Spleen (tissue), 11 donors: Measurements from ENCODE around the gene HOXB2. TPM values are rescaled to one million over a fixed set of nuclear protein-coding genes. Genes with fewer than 3 reads are reported as not detected.
A peak's percentile ranks its signal among the peaks of the same experiment; 100 is the strongest.

Experiments used
- DNase-seq: peaks from one replicate; pipeline ENCODE4 v3.0.0-alpha.2; 2020
- H3K27ac ChIP-seq, 8 donors: fragments of 200-600 bp; sonication (generic) in 7 of 8; 1 replicate in 4 of 8; 2 replicates in 4 of 8; pipeline versions ENCODE4 v1.5.0 to v1.8.0; 2016 to 2021; ENCODE audit warnings: inconsistent platforms in 4 of 8, mild to moderate bottlenecking in 4 of 8, moderate library complexity in 1 of 8
- H3K27me3 ChIP-seq, 7 donors: fragments of 200-600 bp; sonication (generic) in 6 of 7; replicated peaks in 1 of 7; 1 replicate in 4 of 7; 2 replicates in 3 of 7; pipeline versions ENCODE4 v1.5.0 to v1.8.0; 2016 to 2021; ENCODE audit warnings: inconsistent platforms in 3 of 7, mild to moderate bottlenecking in 1 of 7
- H3K36me3 ChIP-seq, 6 donors: fragments of 200-600 bp; sonication (generic) in 5 of 6; 1 replicate in 4 of 6; 2 replicates in 2 of 6; pipeline versions ENCODE4 v1.5.0 to v1.8.0; 2016 to 2021; ENCODE audit warnings: inconsistent platforms in 2 of 6
- H3K4me1 ChIP-seq, 6 donors: fragments of 200-600 bp; sonication (generic) in 5 of 6; 1 replicate in 3 of 6; 2 replicates in 3 of 6; pipeline versions ENCODE4 v1.5.0 to v1.8.0; 2016 to 2021; ENCODE audit warnings: inconsistent platforms in 3 of 6
- H3K4me3 ChIP-seq, 8 donors: fragments of 200-600 bp; sonication (generic) in 7 of 8; 1 replicate in 4 of 8; 2 replicates in 4 of 8; pipeline versions ENCODE4 v1.5.0 to v1.8.0; 2016 to 2021; ENCODE audit warnings: inconsistent platforms in 4 of 8, mild to moderate bottlenecking in 4 of 8, moderate library complexity in 2 of 8
- H3K9me3 ChIP-seq, 8 donors: fragments of 200-600 bp; sonication (generic) in 7 of 8; 1 replicate in 4 of 8; 2 replicates in 4 of 8; pipeline versions ENCODE4 v1.5.0 to v1.8.0; 2016 to 2021; ENCODE audit warnings: inconsistent platforms in 4 of 8
- POLR2A ChIP-seq, 3 donors: fragments of 450-650 bp; IDR thresholded peaks; one replicate each; pipeline ENCODE4 v1.5.1; 2017; ENCODE audit warnings: antibody characterized with exemption in 3 of 3, mild to moderate bottlenecking in 1 of 3
- POLR2AphosphoS5 ChIP-seq, 3 donors: sonication (generic); formaldehyde crosslinking; IDR thresholded peaks; one replicate each; pipeline ENCODE4 v1.5.1; 2017; ENCODE audit warnings: antibody characterized with exemption in 3 of 3
- WGBS, 5 donors: extraction: QIAGEN DNeasy Blood & Tissue Kit in 3 of 5; methylation state at CpG; one replicate each; pipeline versions ENCODE4 v1.1.5 to v1.1.7; 2013 to 2018; 5-methylcytosine and 5-hydroxymethylcytosine counted together
- intact Hi-C: fragments of 100-400 bp; cut with DNase I; formaldehyde crosslinking; loops from one replicate; pipeline ENCODE4 v1.15.0; 2023; ENCODE audit warnings: low total_unique reads
- polyA plus RNA-seq, 3 donors: library from polyadenylated mRNA; stranded (reverse); fragments of 200-250 nt; gene quantifications; one replicate each; pipeline ENCODE4 v1.2.1, GENCODE V29; 2013
- total RNA-seq, 7 donors: library from RNA; depleted of rRNA in 3 of 7; stranded (reverse); fragments of >200 nt in 3 of 7; fragmentation: NEBNext Ultra II Directional in 4 of 7; extraction: Animal tissue kit (Norgen Biotek cat#: 25700) in 4 of 7; gene quantifications; one replicate each; pipeline versions ENCODE4 v1.1.0 to v1.2.1, GENCODE V29; 2016 to 2021
- TF ChIP-seq, protein P1 (sequence below), 11 experiments: fragments of 200-600 bp in 7 of 11; fragments of 450-650 bp in 4 of 11; sonication (generic) in 4 of 11; IDR thresholded peaks in 8 of 11; conservative IDR thresholded peaks in 3 of 11; 1 replicate in 7 of 11; 2 replicates in 4 of 11; pipeline versions ENCODE4 v1.4.0 to v1.8.0; 2016 to 2021; ENCODE audit warnings: antibody characterized with exemption in 11 of 11, inconsistent platforms in 4 of 11, mild to moderate bottlenecking in 1 of 11
- donor health status: healthy with polysubstance abuse.
- donor health status: DM: no; HTN: no; CAD: no; lungs with moderate emphysema.
- donor health status: DM: no; HTN: no; CAD: no.
- donor health status: Bipolar disorder and iron deficiency.
- donor health status: healthy.
- donor health status: DM: no; HTN: no; CAD: no.
- donor health status: DM: yes; HTN: yes; CAD: no.

Gene HOXB2
- total and polyA plus RNA-seq, 10 donors, result 5.9 to 21.9 (median 8.8) TPM

DNA sequence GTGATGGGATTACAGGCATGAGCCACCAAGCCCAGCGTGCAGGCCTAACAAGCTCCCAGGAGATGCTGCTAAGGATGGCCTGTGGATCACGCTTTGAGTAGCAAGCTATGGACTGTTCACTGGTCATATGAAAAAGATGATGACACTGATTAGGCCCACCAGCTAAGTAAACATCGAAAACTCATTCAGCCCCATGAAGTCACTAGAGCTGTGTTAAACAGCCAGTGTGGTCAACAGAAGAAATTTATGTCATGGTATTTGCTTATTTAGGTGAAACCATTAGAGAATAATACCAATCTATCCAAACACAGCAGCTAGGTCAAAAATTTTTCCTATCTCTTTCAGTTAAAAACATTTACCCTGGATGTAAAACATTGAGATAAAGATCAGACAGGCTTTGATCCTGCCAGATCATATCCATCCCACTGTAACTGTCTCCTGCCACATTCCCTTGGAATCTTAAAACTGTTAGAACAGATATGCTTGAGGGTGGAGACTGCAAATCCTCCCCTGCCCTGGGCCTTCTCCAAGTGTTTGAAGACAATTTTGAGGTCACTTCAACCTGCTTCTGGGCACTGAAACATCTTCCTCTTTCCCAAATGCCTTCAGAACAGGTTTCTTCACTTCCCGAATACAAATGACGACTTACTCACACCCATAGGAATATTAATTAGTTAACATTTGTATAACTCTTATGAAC, 45.0 kb downstream of the HOXB2 start:
- 80 to 94% (median 85%) methylated on average over 5 of the region's 5 CpGs for WGBS, 5 donors
- Histone ChIP-seq H3K36me3 (no peaks in the 10 kb centered on the region), H3K27ac (no peak overlapping the region), H3K9me3 (no peaks in the 10 kb centered on the region), H3K27me3 (peaks cover 0 to 29% (median 0%) of the 10 kb centered on the region in 7 donors), H3K4me3 (no peak overlapping the region), H3K4me1 (peaks cover 0 to 4% (median 0%) of the 10 kb centered on the region in 6 donors)
- DNase-seq, result no peak
- intact Hi-C loops, result no loop called here
- TF ChIP-seq POLR2A (IDR thresholded peaks at IDR 0.05), result no peak
- no peak for TF ChIP-seq POLR2AphosphoS5 (IDR thresholded peaks at IDR 0.05)
- TF ChIP-seq, protein P1, sequence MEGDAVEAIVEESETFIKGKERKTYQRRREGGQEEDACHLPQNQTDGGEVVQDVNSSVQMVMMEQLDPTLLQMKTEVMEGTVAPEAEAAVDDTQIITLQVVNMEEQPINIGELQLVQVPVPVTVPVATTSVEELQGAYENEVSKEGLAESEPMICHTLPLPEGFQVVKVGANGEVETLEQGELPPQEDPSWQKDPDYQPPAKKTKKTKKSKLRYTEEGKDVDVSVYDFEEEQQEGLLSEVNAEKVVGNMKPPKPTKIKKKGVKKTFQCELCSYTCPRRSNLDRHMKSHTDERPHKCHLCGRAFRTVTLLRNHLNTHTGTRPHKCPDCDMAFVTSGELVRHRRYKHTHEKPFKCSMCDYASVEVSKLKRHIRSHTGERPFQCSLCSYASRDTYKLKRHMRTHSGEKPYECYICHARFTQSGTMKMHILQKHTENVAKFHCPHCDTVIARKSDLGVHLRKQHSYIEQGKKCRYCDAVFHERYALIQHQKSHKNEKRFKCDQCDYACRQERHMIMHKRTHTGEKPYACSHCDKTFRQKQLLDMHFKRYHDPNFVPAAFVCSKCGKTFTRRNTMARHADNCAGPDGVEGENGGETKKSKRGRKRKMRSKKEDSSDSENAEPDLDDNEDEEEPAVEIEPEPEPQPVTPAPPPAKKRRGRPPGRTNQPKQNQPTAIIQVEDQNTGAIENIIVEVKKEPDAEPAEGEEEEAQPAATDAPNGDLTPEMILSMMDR (IDR thresholded peaks at IDR 0.05 in 8 of 11, conservative IDR thresholded peaks at IDR 0.05 in 3 of 11), result no peak

DNA sequence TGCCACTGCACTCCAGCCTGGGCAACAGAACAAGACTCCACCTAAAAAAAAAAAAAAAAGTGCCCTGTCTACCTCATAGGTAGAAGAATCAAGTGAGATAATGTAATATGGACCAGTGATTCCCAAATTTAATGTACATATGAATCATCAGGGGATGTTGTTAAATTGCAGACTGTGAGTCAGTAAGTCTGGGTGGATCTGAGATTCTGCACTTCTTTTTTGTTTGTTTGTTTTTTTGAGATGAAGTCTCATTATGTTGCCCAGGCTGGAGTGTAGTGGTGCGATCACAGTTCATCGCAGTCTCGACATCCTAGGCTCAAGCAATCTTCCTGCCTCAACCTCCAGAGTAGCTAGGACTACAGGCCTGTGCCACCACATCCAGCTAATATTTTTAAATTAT, 45.7 kb downstream of the HOXB2 start:
- Histone ChIP-seq H3K27me3 (peaks cover 0 to 30% (median 0%) of the 10 kb centered on the region in 7 donors), H3K4me1 (peaks cover 0 to 4% (median 0%) of the 10 kb centered on the region in 6 donors), H3K9me3 (no peaks in the 10 kb centered on the region), H3K4me3 (no peak overlapping the region), H3K36me3 (no peaks in the 10 kb centered on the region), H3K27ac (no peak overlapping the region)
- no peak for DNase-seq
- TF ChIP-seq POLR2AphosphoS5 (IDR thresholded peaks at IDR 0.05), result no peak
- no peak for TF ChIP-seq POLR2A (IDR thresholded peaks at IDR 0.05)
- TF ChIP-seq, protein P1 (IDR thresholded peaks at IDR 0.05 in 8 of 11, conservative IDR thresholded peaks at IDR 0.05 in 3 of 11), result no peak
- intact Hi-C loops, result no loop called here
- 92 to 100% (median 98%) methylated on average over 3 of the region's 3 CpGs for WGBS, 5 donors

DNA sequence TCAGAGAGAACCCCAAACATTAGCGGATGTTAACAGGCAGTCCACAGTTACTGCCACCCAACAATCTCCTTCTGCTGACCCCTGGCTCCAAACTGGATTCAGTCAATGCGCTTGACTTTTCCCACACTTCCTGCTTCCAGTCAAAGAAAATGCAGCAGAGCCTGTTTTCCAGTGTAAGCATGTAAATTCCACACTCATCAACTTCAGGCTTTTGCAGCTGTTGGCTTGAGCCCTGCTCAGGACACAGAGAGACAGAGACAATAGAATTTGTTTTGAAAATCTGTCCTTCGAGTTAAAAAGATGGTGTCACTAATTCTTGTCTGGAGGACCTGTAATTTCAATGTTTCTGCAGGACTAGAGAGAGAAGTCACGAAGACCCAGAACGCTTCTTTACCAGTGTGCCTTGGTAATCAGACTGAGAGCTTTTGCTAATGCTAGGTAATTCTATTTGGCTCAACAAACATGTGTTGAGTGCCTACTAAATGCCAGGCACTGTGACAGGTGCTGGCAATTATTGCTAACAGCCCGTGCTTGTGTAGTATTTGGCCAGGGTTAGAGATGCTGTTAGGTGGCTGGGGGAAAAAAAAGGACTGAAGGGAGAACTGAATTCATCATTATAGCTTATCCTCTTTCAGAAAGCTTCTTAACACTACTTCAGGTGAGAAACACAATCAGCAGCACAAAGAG, 46.6 kb downstream of the HOXB2 start:
- peaks cover 0 to 30% (median 4%) of the 10 kb centered on the region in 7 donors for H3K27me3 ChIP-seq
- no peak overlapping the region for H3K4me3 ChIP-seq
- no peak for DNase-seq
- H3K36me3 ChIP-seq, result no peaks in the 10 kb centered on the region
- peaks cover 0 to 8% (median under 1%) of the 10 kb centered on the region in 6 donors for H3K4me1 ChIP-seq
- 75 to 86% (median 75%) methylated on average over 6 of the region's 6 CpGs for WGBS, 5 donors
- no peak for TF ChIP-seq POLR2AphosphoS5 (IDR thresholded peaks at IDR 0.05)
- TF ChIP-seq, protein P1 (IDR thresholded peaks at IDR 0.05 in 8 of 11, conservative IDR thresholded peaks at IDR 0.05 in 3 of 11), result no peak
- TF ChIP-seq POLR2A (IDR thresholded peaks at IDR 0.05), result no peak
- intact Hi-C loops, result no loop called here
- peak overlapping the region in 7 of 8 donors; percentile 14 to 49 (median 34) for H3K27ac ChIP-seq
- no peaks in the 10 kb centered on the region for H3K9me3 ChIP-seq

DNA sequence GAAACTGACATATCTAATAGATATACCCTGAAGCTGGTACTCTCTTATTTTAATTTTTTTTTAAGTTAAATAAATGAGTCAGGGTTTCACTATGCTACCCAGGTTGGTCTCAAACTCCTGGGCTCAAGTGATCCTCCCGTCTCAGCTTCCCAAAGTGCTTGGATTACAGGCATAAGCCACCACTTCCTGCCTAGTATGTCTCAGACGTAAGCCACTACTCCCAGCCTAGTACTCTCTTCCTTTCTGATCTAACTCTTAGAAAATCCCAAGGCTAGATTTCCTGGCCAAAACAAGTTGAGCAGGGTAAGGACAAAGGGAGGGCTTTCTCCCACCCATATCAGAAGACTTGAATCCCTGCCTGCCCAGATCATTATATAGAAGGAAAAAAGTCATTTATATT, 47.8 kb downstream of the HOXB2 start:
- peaks cover 0 to 37% (median 13%) of the 10 kb centered on the region in 7 donors for H3K27me3 ChIP-seq
- peaks cover 9 to 20% (median 12%) of the 10 kb centered on the region in 6 donors for H3K4me1 ChIP-seq
- peak overlapping the region in 4 of 8 donors; percentile 34 to 49 (median 40) for H3K27ac ChIP-seq
- no peak for DNase-seq
- no peak overlapping the region for H3K4me3 ChIP-seq
- TF ChIP-seq POLR2AphosphoS5 (IDR thresholded peaks at IDR 0.05) (no peak), POLR2A (IDR thresholded peaks at IDR 0.05) (no peak)
- TF ChIP-seq, protein P1 (IDR thresholded peaks at IDR 0.05 in 8 of 11, conservative IDR thresholded peaks at IDR 0.05 in 3 of 11), result no peak
- no peaks in the 10 kb centered on the region for H3K9me3 ChIP-seq
- 14 to 33% (median 27%) methylated on average over 2 of the region's 2 CpGs for WGBS, 5 donors
- intact Hi-C loops, result no loop called here
- H3K36me3 ChIP-seq, result no peaks in the 10 kb centered on the region
